AG09319 (cell line): ENCODE measurements around the gene TMOD1.

Source experiments
- DNase-seq: peaks from one replicate; pipeline ENCODE4 v3.0.0-alpha.2; 2010; ENCODE audit warnings: low read depth; ENCODE audit errors: extremely low read depth
- CTCF ChIP-seq: IDR thresholded peaks from 2 replicates; pipeline ENCODE4 v1.5.1; 2011; ENCODE audit warnings: low read depth, mild to moderate bottlenecking, inconsistent platforms, low read length, moderate library complexity

The TMOD1 gene

DNA sequence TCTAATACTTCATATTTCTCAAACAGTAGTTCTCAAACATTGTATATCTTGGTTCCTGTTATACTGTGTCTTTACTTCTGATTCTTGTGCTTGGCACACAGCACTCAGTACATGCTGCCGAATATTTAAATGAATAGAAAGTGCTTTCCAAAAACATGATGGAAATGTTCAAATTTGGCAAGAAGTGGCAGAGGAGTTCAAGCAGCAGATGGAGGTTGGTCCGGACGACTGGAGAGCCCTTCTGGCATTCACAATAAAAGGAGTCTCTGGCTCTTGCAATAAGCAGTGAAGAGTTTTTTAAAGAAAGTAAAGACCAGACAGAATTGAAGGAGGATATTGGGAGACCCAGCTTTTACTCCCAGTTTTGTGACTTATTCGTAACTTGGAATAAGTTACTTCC lies 95.4 kb downstream of the TMOD1 start:
- DNase-seq: no peak
- TF ChIP-seq CTCF: no peak

DNA sequence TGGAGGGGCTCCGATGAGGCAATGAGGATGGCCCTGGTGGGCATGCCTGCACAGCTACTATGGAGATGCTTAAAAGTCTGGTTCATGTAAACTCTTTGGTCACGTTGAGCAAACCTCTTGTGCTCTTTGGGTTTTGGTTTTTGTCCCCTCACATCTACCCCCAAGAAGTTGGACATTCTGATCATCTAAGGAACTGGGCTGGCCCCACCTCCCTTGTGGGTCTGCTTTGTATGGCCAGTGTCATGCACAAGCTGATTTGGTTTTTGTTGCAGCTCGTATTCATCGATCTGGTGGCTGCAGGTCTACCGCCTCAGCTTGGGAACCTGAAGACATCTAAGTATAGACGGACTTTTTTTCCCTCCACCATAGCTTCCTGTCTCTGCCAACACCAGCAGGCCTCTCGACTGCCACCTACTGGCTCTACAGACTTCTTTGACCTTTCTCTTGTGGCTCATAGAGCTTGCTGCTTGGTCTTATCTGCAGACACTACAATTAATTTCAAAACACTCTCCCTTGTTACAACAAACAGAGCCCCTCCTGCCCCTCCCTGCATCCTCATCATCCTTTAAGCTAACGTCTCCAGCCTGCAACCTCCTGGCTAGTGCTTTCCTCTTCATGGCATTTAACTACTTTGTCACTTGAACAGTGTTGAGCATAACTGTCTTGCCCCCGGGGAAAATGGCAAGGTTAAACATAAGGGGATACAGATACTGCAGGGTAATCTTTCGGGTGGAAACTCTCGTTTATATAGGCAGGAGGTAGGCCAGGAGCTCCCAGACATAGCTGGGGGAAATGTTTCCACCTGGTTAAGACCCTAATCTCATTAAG lies 97.2 kb downstream of the TMOD1 start:
- TF ChIP-seq CTCF: peak; percentile 92

DNA sequence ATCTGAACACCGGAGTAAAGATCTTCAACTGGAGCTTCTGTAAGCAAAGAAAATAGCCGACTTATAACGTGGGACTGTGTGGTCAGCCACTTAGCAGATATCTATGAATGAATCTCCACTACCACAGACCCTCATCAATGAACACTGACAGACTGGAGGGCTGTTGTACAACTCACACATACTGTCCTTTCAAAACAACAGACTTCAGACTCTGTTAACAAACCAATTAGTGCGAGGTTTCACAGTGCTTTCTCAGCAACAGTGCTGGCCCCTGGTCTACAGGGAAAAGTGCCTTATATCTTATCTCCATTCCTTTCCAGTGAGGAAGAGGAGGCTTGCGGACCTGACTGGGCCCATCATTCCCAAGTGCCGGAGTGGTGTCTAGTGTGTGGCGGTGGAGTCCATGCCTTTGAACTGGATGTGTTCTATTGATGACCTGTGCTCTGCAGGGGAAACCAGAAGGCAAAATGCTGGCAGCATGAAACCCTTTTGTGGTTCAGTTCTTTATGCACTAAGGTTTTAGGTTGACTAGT lies 97.9 kb downstream of the TMOD1 start:
- TF ChIP-seq CTCF: no peak
- no peak for DNase-seq

More for the DNA sequence above, 97.2 kb downstream of the TMOD1 start:
- DNase-seq: peak; percentile 64

DNA sequence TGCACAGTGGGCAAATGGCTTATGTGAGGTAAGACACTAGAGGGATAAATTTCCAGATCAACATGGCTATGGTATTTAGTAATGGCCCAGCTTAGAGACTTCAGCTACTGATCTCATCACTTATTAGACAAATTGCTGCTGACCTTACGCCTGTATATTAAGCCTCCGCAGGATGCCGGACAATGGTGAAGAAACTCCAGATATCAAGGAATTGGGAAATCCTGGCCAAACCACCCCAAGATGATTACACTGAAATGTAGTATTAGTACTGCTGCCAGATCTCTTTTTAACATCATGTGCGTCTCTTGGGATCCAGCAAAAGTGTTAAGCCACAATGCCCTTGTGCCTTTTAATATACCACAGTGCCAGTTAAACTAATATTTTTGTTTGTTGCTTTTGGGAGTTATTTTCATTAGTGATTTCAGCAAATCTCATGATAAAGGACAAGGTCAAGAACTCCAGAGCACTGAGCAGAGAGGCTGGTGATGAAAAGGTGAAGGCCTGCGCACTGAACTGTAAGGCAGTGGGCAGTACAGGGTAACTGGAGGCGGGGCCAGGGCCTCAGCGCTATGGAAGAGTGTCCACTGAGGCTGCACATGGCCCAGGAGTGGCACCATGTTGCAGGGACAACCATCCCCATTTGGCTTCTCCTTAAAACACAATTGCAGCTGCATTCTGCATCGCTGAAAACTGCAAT lies 99.2 kb downstream of the TMOD1 start:
- DNase-seq: no peak
- TF ChIP-seq CTCF: no peak

DNA sequence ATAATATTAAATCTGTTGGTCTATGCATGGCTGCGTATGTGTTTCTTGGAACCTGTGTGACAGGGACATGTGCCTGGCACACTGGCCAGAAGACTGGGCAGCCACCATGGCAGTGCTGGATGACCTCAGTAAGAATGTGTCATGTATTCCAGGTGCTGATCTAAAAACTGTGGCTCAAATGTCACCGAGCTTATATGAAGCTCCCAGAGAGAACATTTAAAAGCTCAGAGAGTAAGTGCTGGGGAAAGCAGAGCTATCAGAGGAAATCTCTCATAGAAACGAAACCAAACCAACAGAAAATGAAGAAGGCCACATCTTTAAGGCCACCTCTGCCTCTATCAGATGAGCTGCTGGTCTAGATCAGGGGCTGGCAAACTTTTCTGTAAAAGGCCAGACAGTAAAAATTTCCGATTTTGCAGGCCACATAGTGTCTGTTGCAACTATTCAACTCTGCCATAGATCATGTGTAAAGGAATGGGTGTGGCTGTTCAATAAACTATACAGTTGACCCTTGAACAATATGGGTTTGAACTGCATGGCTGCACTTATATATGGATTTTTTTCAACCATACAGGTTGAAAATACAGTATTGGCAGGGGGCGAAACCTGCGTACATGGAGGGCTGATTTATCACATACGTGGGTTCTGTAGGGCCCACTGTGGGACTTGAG lies 99.9 kb downstream of the TMOD1 start:
- TF ChIP-seq CTCF: no peak
- DNase-seq: no peak

- no peak for TF ChIP-seq CTCF
- no peak for DNase-seq
These were observed 101.0 kb downstream of the TMOD1 start for GRCh38 chr9:97602430-97602829.
